GM23248 (cell line): ENCODE results near the gene PODXL. TPM values are rescaled to one million over a fixed set of nuclear protein-coding genes. Genes with fewer than 3 reads are reported as not detected.

Experiments
- DNase-seq: peaks from one replicate; pipeline ENCODE4 v3.0.0-alpha.2; 2015
- H2AFZ ChIP-seq: fragments of 200-600 bp; sonication (generic); 2 replicates; pipeline ENCODE4 v1.6.1; 2016; ENCODE audit warnings: antibody characterized with exemption
- H3F3A ChIP-seq: fragments of 200-600 bp; sonication (generic); 2 replicates; pipeline ENCODE4 v1.6.1; 2016; ENCODE audit warnings: mild to moderate bottlenecking, antibody characterized with exemption, mixed run types; ENCODE audit not compliant: insufficient read depth
- H3K27ac ChIP-seq: fragments of 200-600 bp; sonication (generic); 2 replicates; pipeline ENCODE4 v1.5.1; 2016; ENCODE audit warnings: mild to moderate bottlenecking
- H3K27me3 ChIP-seq: fragments of 200-600 bp; sonication (generic); replicated peaks from 2 replicates; pipeline ENCODE4 v1.6.1; 2016; ENCODE audit warnings: mild to moderate bottlenecking; ENCODE audit not compliant: insufficient read depth
- H3K36me3 ChIP-seq: fragments of 200-600 bp; sonication (generic); 2 replicates; pipeline ENCODE4 v1.6.1; 2016; ENCODE audit warnings: low read depth, mild to moderate bottlenecking
- H3K4me1 ChIP-seq: fragments of 200-600 bp; sonication (generic); 2 replicates; pipeline ENCODE4 v1.6.1; 2016; ENCODE audit warnings: mild to moderate bottlenecking; ENCODE audit not compliant: insufficient read depth
- H3K4me2 ChIP-seq: fragments of 200-600 bp; sonication (generic); one replicate; pipeline ENCODE4 v1.6.1; 2016; ENCODE audit warnings: mild to moderate bottlenecking; ENCODE audit not compliant: unreplicated experiment
- H3K4me3 ChIP-seq: fragments of 200-600 bp; sonication (generic); 2 replicates; pipeline ENCODE4 v1.5.1; 2016; ENCODE audit warnings: mild to moderate bottlenecking
- H3K79me2 ChIP-seq: fragments of 200-600 bp; sonication (generic); 2 replicates; pipeline ENCODE4 v1.6.1; 2016; ENCODE audit warnings: mild to moderate bottlenecking; ENCODE audit not compliant: insufficient read depth
- H3K9ac ChIP-seq: fragments of 200-600 bp; sonication (generic); 2 replicates; pipeline ENCODE4 v1.6.1; 2016; ENCODE audit warnings: mild to moderate bottlenecking
- H3K9me2 ChIP-seq: fragments of 200-600 bp; sonication (generic); 2 replicates; pipeline ENCODE4 v1.6.1; 2016; ENCODE audit warnings: mixed run types, mild to moderate bottlenecking, moderate library complexity; ENCODE audit not compliant: insufficient read depth
- H3K9me3 ChIP-seq: fragments of 200-600 bp; sonication (generic); one replicate; pipeline ENCODE4 v1.6.1; 2017; ENCODE audit warnings: low read depth
- H4K20me1 ChIP-seq: fragments of 200-600 bp; sonication (generic); 2 replicates; pipeline ENCODE4 v1.6.0; 2016; ENCODE audit not compliant: insufficient read depth
- EZH2 ChIP-seq: fragments of 200-600 bp; sonication (generic); IDR thresholded peaks from 2 replicates; pipeline ENCODE4 v1.6.1; 2018; ENCODE audit warnings: antibody characterized with exemption, mild to moderate bottlenecking; ENCODE audit not compliant: insufficient read depth, poor library complexity, severe bottlenecking
- EZH2phosphoT487 ChIP-seq: fragments of 200-600 bp; sonication (generic); IDR thresholded peaks from 2 replicates; pipeline ENCODE4 v1.6.1; 2018; ENCODE audit warnings: antibody characterized with exemption, moderate library complexity, mild to moderate bottlenecking, low read depth; ENCODE audit not compliant: insufficient read depth
- WGBS, 2 experiments: methylation state at CpG; one replicate each; pipeline ENCODE4 v1.1.6; 2015 to 2017; ENCODE audit warnings: low lambda C conversion rate in 2 of 2, low coverage in 1 of 2; ENCODE audit errors: missing lambda C conversion rate in 2 of 2; 5-methylcytosine and 5-hydroxymethylcytosine counted together
- in situ Hi-C: fragments of 300-500 bp; cut with MboI; formaldehyde crosslinking; loops from 2 replicates; pipeline ENCODE4 v1.15.0; 2020
- polyA plus RNA-seq: library from polyadenylated mRNA; unstranded; fragments of >200 nt; fragmentation: Nextera tagmentation; extraction: Ambion mirVana; gene quantifications from 2 replicates; pipeline ENCODE4 v1.2.1, GENCODE V29; 2016
- total RNA-seq: library from RNA; depleted of rRNA; stranded (reverse); fragments of >200 nt; shearing (Covaris generic); gene quantifications from 2 replicates; pipeline ENCODE4 v1.2.3, GENCODE V29; 2014

PODXL gene
- total and polyA plus RNA-seq, 2 experiments from 2014 or later = 33.6 to 50.1 TPM

DNA sequence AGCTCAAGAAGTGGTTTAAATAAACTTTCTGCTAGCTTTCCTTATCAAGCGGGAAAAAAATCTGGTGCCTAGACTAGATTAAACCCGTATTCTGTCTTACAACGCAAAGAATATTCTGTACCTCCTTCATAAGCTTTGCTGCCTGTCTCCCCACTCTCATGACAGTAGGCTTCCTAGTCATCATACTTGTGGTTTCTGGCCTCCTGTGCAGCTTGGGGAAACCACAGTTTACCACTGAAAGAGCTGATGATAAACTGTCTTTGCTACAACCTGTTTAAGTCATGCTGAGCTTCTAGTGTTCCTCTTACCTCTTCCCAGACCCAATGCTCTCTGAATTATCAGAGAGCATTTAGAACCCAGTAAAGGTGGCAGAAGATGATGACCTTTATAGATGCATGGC is 55.0 kb downstream of the PODXL start:
- Histone ChIP-seq H3K9ac (no peak overlapping the region), H3K9me2 (no peaks in the 10 kb centered on the region), H2AFZ (no peak overlapping the region), H3K36me3 (peaks cover 21% of the 10 kb centered on the region), H3K4me3 (no peak overlapping the region), H4K20me1 (no peaks in the 10 kb centered on the region), H3K4me2 (no peak overlapping the region), H3F3A (peaks cover 82% of the 10 kb centered on the region), H3K27ac (peak overlapping the region; percentile 28), H3K79me2 (no peaks in the 10 kb centered on the region), H3K4me1 (peaks cover 39% of the 10 kb centered on the region), H3K27me3 (no peaks in the 10 kb centered on the region), H3K9me3 (no peaks in the 10 kb centered on the region)
- in situ Hi-C loops = no loop called here
- TF ChIP-seq EZH2phosphoT487 = no peak
- no peak for TF ChIP-seq EZH2
- WGBS, 2 experiments = 94 to 95% methylated on average over 3 of the region's 3 CpGs
- peak; percentile 79 for DNase-seq

- Histone ChIP-seq H2AFZ (no peak overlapping the region), H3K36me3 (peaks cover 22% of the 10 kb centered on the region), H3K4me3 (no peak overlapping the region), H4K20me1 (no peaks in the 10 kb centered on the region), H3K27me3 (no peaks in the 10 kb centered on the region), H3K9me2 (no peaks in the 10 kb centered on the region), H3K9ac (no peak overlapping the region), H3K4me2 (no peak overlapping the region), H3K9me3 (no peaks in the 10 kb centered on the region), H3F3A (peaks cover 92% of the 10 kb centered on the region), H3K4me1 (peaks cover 39% of the 10 kb centered on the region), H3K27ac (peak overlapping the region; percentile 28; the same call in 1 of the 2 replicates), H3K79me2 (no peaks in the 10 kb centered on the region)
- in situ Hi-C loops = no loop called here
- TF ChIP-seq EZH2phosphoT487 (no peak), EZH2 (no peak)
- 96% methylated on average over 1 of the region's 1 CpG for WGBS, 2 experiments
- DNase-seq = no peak
Measured at GRCh38 chr7:131500357-131500756, 56.1 kb downstream of the PODXL start.

- Histone ChIP-seq H3K27me3 (no peaks in the 10 kb centered on the region), H3K36me3 (peaks cover 23% of the 10 kb centered on the region), H3K4me1 (peaks cover 39% of the 10 kb centered on the region), H3K4me3 (no peak overlapping the region), H3K4me2 (no peak overlapping the region), H3K9me2 (no peaks in the 10 kb centered on the region), H3K9me3 (no peaks in the 10 kb centered on the region), H3K9ac (no peak overlapping the region), H3F3A (peaks cover 94% of the 10 kb centered on the region), H3K27ac (no peak overlapping the region), H3K79me2 (no peaks in the 10 kb centered on the region), H2AFZ (no peak overlapping the region), H4K20me1 (no peaks in the 10 kb centered on the region)
- WGBS, 2 experiments = 96 to 98% methylated on average over 6 of the region's 6 CpGs
- DNase-seq = no peak
- in situ Hi-C loops = no loop called here
- TF ChIP-seq EZH2phosphoT487 = no peak
- TF ChIP-seq EZH2 = no peak
Measured at GRCh38 chr7:131499801-131500200, 56.6 kb downstream of the PODXL start.

DNA sequence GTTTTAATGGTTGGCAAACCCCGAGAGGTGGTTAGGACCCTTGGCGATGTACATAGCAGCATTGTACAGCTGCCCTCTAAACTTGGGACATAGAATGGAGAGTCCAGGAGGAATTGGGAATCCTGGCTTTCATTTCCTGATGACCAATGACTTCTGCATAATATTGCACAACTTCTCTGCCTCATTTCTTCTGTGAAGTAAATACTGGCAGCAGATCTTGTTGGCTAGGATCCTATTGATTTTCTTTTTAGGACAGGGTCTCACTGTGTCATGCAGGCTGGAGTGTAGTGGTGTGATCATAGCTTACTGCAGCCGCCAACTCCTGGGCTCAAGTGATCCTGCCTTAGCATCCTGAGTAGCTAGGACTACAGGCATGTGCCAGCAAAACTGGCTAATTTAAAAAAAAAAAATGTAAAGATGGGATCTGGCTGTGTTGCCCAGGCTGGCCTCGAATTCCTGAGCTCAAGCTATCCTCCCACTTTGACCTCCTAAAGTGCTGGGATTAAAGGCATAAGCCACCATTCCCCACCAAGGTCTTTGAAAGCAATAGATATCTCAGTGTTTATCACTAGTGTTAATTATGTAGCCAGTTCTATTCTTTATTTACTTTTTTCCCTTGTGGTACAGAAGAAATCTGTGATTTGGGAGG is 58.1 kb downstream of the PODXL start:
- Histone ChIP-seq H3K4me2 (no peak overlapping the region), H3K27ac (peak overlapping the region; percentile 36; the same call in 1 of the 2 replicates), H3K27me3 (no peaks in the 10 kb centered on the region), H3K4me1 (peaks cover 46% of the 10 kb centered on the region), H3K4me3 (no peak overlapping the region), H3F3A (peaks cover 96% of the 10 kb centered on the region), H2AFZ (no peak overlapping the region), H3K9me2 (no peaks in the 10 kb centered on the region), H4K20me1 (no peaks in the 10 kb centered on the region), H3K36me3 (peaks cover 28% of the 10 kb centered on the region), H3K9ac (no peak overlapping the region), H3K9me3 (no peaks in the 10 kb centered on the region), H3K79me2 (no peaks in the 10 kb centered on the region)
- TF ChIP-seq EZH2phosphoT487 (no peak), EZH2 (no peak)
- in situ Hi-C loops = no loop called here
- peak; percentile 73 for DNase-seq
- WGBS, 2 experiments = 66 to 68% methylated on average over 4 of the region's 4 CpGs

GRCh38 chr7:131497454-131497853 is 59.0 kb downstream of the PODXL start:
- no peak overlapping the region for H3K4me2 ChIP-seq
- DNase-seq = no peak
- peaks cover 28% of the 10 kb centered on the region for H3K36me3 ChIP-seq
- no peaks in the 10 kb centered on the region for H4K20me1 ChIP-seq
- no peaks in the 10 kb centered on the region for H3K79me2 ChIP-seq
- WGBS, 2 experiments = 56% methylated on average over 4 to 7 of the region's 7 CpGs
- TF ChIP-seq EZH2 (no peak), EZH2phosphoT487 (no peak)
- H3K27ac ChIP-seq = no peak overlapping the region; the same call in 1 of the 2 replicates
- H3K9me3 ChIP-seq = no peaks in the 10 kb centered on the region
- H3F3A ChIP-seq = peaks cover 96% of the 10 kb centered on the region
- H3K4me1 ChIP-seq = peaks cover 46% of the 10 kb centered on the region
- no peaks in the 10 kb centered on the region for H3K9me2 ChIP-seq
- no peaks in the 10 kb centered on the region for H3K27me3 ChIP-seq
- no peak overlapping the region for H3K4me3 ChIP-seq
- H2AFZ ChIP-seq = no peak overlapping the region
- H3K9ac ChIP-seq = no peak overlapping the region
- in situ Hi-C loops = no loop called here
